ENCODE measurements around the gene NEK6. TPM values are rescaled to one million over a fixed set of nuclear protein-coding genes. Genes with fewer than 3 reads are reported as not detected.

Gene NEK6
- total and polyA plus RNA-seq, 10 donors, result 11.2 to 71.3 (median 41.1) TPM

DNA sequence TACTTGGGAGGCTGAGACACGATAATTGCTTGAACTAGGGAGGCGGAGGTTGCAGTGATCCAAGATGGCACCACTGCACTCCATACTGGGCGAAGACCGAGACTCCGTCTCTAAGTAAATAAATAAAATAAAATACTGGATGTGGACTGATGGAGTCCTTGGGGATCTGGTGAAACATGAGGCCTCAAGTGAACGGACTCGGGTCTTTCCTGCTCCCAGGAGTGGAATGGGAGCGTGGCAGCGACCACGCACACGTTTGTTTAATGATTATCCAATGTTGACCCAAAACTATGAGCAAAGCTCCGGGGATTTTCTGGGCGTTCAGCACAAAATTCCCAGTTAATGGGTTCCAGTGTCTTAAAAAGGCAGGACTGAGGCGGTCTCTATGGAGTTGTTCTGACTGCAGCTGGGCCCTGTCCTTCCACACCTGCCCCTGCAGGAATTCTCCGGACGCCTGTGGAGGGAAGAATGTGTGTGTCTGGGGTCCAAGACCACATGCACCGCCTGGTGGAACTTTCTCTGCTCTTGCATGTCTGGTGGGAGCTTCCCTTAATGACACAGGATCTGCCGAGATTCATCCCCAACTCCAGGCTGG is 26.6 kb downstream of the NEK6 start:
- peak overlapping the region in 7 of 8 donors; percentile 51 to 85 (median 78) for H3K27ac ChIP-seq
- intact Hi-C loops (cut with DNase I; ENCODE audit: low total_unique reads), result no loop called here
- TF ChIP-seq POLR2AphosphoS5 (IDR thresholded peaks at IDR 0.05) (no peak), POLR2A (IDR thresholded peaks at IDR 0.05) (no peak)
- TF ChIP-seq, protein P1, sequence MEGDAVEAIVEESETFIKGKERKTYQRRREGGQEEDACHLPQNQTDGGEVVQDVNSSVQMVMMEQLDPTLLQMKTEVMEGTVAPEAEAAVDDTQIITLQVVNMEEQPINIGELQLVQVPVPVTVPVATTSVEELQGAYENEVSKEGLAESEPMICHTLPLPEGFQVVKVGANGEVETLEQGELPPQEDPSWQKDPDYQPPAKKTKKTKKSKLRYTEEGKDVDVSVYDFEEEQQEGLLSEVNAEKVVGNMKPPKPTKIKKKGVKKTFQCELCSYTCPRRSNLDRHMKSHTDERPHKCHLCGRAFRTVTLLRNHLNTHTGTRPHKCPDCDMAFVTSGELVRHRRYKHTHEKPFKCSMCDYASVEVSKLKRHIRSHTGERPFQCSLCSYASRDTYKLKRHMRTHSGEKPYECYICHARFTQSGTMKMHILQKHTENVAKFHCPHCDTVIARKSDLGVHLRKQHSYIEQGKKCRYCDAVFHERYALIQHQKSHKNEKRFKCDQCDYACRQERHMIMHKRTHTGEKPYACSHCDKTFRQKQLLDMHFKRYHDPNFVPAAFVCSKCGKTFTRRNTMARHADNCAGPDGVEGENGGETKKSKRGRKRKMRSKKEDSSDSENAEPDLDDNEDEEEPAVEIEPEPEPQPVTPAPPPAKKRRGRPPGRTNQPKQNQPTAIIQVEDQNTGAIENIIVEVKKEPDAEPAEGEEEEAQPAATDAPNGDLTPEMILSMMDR (IDR thresholded peaks at IDR 0.05 in 8 of 11, conservative IDR thresholded peaks at IDR 0.05 in 3 of 11), result no peak
- DNase-seq, result no peak
- H3K4me1 ChIP-seq, result peaks cover 65 to 98% (median 83%) of the 10 kb centered on the region in 6 donors
- H3K9me3 ChIP-seq, result no peaks in the 10 kb centered on the region
- WGBS, 5 donors, result 88 to 98% (median 94%) methylated on average over 18 of the region's 18 CpGs
- peaks cover 0 to 13% (median 0%) of the 10 kb centered on the region in 6 donors for H3K36me3 ChIP-seq
- no peaks in the 10 kb centered on the region for H3K27me3 ChIP-seq (replicated peaks in 1 of 7)
- H3K4me3 ChIP-seq, result no peak overlapping the region

DNA sequence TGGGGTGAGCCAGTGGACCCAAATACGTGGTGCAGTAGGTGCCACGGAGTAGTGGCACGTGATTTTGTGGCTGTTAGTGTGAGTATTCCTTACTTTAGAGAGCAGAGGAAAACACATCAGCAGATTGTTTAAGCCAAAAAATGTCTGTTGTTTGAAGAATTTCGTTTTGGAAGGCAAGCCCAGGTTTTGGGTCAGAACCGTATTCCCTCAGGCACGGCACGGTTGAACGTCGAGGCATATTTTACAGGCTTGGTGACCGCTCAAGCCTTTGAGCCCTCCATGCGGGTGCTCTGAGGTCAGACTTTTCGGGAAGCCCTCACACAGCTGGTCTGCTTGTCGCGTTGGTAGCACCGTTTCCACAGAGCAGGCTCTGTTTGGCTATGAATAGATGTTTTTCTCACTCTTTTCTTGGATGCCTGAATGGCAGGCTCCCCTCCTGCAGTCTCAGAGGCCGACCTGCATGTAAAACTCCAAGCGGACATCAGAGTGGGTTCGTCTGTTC is 27.2 kb downstream of the NEK6 start:
- peak overlapping the region; percentile 54 to 85 (median 80) for H3K27ac ChIP-seq
- peaks cover 0 to 13% (median 0%) of the 10 kb centered on the region in 6 donors for H3K36me3 ChIP-seq
- peaks cover 59 to 98% (median 83%) of the 10 kb centered on the region in 6 donors for H3K4me1 ChIP-seq
- intact Hi-C loops (cut with DNase I; ENCODE audit: low total_unique reads), result no loop called here
- 55 to 79% (median 75%) methylated on average over 18 of the region's 18 CpGs for WGBS, 5 donors
- TF ChIP-seq, protein P1 (IDR thresholded peaks at IDR 0.05 in 8 of 11, conservative IDR thresholded peaks at IDR 0.05 in 3 of 11), result no peak
- TF ChIP-seq POLR2AphosphoS5 (IDR thresholded peaks at IDR 0.05) (no peak), POLR2A (IDR thresholded peaks at IDR 0.05) (no peak)
- H3K27me3 ChIP-seq (replicated peaks in 1 of 7), result no peaks in the 10 kb centered on the region
- H3K9me3 ChIP-seq, result no peaks in the 10 kb centered on the region
- DNase-seq, result no peak
- H3K4me3 ChIP-seq, result no peak overlapping the region

- H3K4me3 ChIP-seq, result peak overlapping the region in 1 of 8 donors; percentile 32
- DNase-seq, result no peak
- H3K4me1 ChIP-seq, result peaks cover 59 to 98% (median 83%) of the 10 kb centered on the region in 6 donors
- H3K27ac ChIP-seq, result peak overlapping the region; percentile 54 to 85 (median 80)
- no peaks in the 10 kb centered on the region for H3K27me3 ChIP-seq (replicated peaks in 1 of 7)
- H3K36me3 ChIP-seq, result peaks cover 0 to 13% (median 0%) of the 10 kb centered on the region in 6 donors
- H3K9me3 ChIP-seq, result no peaks in the 10 kb centered on the region
- intact Hi-C loops (cut with DNase I; ENCODE audit: low total_unique reads), result no loop called here
- TF ChIP-seq POLR2A (IDR thresholded peaks at IDR 0.05) (no peak), POLR2AphosphoS5 (IDR thresholded peaks at IDR 0.05) (no peak)
- TF ChIP-seq, protein P1 (IDR thresholded peaks at IDR 0.05 in 8 of 11, conservative IDR thresholded peaks at IDR 0.05 in 3 of 11), result no peak
- WGBS, 5 donors, result 67 to 92% (median 81%) methylated on average over 10 to 11 of the region's 11 CpGs
Measured at GRCh38 chr9:124285490-124285889, 27.7 kb downstream of the NEK6 start.

DNA sequence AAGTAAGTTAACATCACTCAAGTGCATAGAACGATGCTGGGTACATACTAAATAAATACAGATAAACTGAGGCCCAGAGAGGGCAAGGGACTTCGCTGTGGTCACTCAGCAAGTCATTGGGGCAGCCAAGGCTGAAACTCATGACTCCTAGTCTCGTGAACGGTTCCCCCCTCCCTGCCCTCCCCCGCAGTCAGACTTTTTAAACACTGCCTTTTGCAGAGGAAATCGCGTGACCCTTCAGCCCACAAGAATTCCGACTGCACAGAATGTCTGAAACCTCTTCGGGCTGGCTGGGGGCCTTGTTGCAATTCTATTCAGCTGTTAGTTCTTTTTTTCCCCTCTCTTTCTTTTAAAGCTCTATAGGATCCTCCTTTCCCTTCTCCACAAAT is 28.1 kb downstream of the NEK6 start:
- TF ChIP-seq, protein P1 (IDR thresholded peaks at IDR 0.05 in 8 of 11, conservative IDR thresholded peaks at IDR 0.05 in 3 of 11), result no peak
- peak in 1 of 3 donors; percentile 38 for TF ChIP-seq POLR2AphosphoS5 (IDR thresholded peaks at IDR 0.05)
- 9 to 15% (median 10%) methylated on average over 9 of the region's 9 CpGs for WGBS, 5 donors
- Histone ChIP-seq H3K4me3 (peak overlapping the region in 2 of 8 donors; percentile 13 to 32), H3K9me3 (no peaks in the 10 kb centered on the region), H3K4me1 (peaks cover 58 to 98% (median 83%) of the 10 kb centered on the region in 6 donors), H3K27me3 (replicated peaks in 1 of 7) (no peaks in the 10 kb centered on the region), H3K36me3 (peaks cover 0 to 13% (median 0%) of the 10 kb centered on the region in 6 donors), H3K27ac (peak overlapping the region; percentile 63 to 85 (median 80))
- intact Hi-C loops (cut with DNase I; ENCODE audit: low total_unique reads), result no loop called here
- DNase-seq, result peak; percentile 86

All from spleen (tissue), 11 donors.